ENCODE data around the gene TMEM107.

TMEM107 gene

DNA sequence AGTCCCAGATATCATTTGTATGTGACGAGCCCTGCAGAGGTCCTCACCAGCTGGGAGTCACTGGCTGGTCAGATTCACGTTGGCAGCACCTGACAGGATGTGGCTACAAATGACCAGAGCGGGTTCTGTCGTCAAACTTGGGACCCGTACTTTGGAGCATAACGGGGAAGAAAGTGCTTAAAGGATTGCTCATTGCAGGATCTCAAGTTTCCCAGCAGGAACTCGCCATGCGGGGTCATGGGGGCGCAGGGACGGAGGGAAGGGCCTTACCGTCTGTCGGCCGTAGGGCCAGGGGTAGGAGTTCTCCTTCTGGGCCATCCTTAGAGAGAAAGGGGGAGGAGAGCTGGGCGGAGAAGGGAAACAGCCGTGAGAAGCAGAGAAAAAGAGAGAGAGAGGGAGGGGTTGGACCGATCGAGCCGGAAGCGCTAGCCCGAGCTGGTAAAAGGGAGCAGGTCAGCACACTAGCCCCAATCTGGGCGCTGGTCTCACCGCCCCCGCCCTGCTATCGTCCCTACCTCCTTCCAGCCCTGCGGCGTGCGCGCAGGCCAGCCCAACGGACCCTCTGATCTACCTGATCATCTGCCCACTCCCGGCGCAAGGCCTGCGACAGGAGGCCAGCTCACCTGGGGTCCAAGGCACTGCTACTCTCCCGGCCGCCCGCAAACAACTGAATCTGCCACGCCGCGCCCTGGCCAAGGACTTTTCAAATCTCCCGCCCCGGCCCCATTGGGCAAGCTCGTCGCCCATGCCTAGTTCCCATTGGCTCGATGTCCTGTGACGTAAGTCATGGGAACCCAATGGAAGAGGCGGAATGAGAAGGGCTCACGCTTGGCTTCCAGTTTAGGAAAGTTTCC, 34.0 kb upstream of the TMEM107 start, which contains the start of gene AURKB:
Gene AURKB, minus strand, starts transcription at position 669 of the 854 bp plus-strand sequence. Its CDS starts 351 bp downstream, at position 318.
- Mint-ChIP-seq H3K36me3 (ENCODE audit: low read depth) (peaks cover 16% of the 10 kb centered on the region), H3K27me3 (ENCODE audit: low read depth) (peaks cover 3% of the 10 kb centered on the region), H3K4me1 (peaks cover 18% of the 10 kb centered on the region), H3K4me3 (peak within 1 kb of the TSS; percentile 90 to 95 (median 93)), H3K9me3 (no peaks in the 10 kb centered on the region), H3K27ac (peak within 1 kb of the TSS; percentile 72 to 91 (median 83))
- TF ChIP-seq, protein P1, sequence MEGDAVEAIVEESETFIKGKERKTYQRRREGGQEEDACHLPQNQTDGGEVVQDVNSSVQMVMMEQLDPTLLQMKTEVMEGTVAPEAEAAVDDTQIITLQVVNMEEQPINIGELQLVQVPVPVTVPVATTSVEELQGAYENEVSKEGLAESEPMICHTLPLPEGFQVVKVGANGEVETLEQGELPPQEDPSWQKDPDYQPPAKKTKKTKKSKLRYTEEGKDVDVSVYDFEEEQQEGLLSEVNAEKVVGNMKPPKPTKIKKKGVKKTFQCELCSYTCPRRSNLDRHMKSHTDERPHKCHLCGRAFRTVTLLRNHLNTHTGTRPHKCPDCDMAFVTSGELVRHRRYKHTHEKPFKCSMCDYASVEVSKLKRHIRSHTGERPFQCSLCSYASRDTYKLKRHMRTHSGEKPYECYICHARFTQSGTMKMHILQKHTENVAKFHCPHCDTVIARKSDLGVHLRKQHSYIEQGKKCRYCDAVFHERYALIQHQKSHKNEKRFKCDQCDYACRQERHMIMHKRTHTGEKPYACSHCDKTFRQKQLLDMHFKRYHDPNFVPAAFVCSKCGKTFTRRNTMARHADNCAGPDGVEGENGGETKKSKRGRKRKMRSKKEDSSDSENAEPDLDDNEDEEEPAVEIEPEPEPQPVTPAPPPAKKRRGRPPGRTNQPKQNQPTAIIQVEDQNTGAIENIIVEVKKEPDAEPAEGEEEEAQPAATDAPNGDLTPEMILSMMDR (IDR thresholded peaks at IDR 0.05; ENCODE audit: unreplicated experiment in 3 of 3): no peak

DNA sequence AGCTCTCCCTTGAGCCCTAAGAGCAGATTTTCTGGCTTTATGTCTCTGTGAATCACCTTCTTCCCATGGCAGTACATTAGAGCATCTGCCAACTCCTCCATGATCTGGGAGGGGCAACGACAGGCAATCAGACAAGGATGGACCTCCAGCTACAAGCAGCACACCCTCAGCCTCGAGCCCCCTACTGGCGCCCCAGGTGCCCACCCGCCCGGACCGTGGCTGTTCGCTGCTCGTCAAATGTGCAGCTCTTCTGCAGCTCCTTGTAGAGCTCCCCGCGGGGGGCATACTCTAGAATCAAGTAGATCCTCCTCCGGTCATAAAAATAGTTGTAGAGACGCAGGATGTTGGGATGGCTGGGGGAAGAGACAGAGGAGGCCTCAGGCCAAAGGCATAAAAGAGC, 30.4 kb upstream of the TMEM107 start:
- H3K4me3 Mint-ChIP-seq: peak overlapping the region; percentile 17 to 78 (median 61)
- H3K4me1 Mint-ChIP-seq: peaks cover 18% of the 10 kb centered on the region
- H3K27ac Mint-ChIP-seq: peak overlapping the region in 1 of 3 experiments; percentile 31
- TF ChIP-seq, protein P1 (IDR thresholded peaks at IDR 0.05; ENCODE audit: unreplicated experiment in 3 of 3): no peak
- no peaks in the 10 kb centered on the region for H3K9me3 Mint-ChIP-seq
- no peaks in the 10 kb centered on the region for H3K27me3 Mint-ChIP-seq (ENCODE audit: low read depth)
- H3K36me3 Mint-ChIP-seq (ENCODE audit: low read depth): peaks cover 33% of the 10 kb centered on the region

DNA sequence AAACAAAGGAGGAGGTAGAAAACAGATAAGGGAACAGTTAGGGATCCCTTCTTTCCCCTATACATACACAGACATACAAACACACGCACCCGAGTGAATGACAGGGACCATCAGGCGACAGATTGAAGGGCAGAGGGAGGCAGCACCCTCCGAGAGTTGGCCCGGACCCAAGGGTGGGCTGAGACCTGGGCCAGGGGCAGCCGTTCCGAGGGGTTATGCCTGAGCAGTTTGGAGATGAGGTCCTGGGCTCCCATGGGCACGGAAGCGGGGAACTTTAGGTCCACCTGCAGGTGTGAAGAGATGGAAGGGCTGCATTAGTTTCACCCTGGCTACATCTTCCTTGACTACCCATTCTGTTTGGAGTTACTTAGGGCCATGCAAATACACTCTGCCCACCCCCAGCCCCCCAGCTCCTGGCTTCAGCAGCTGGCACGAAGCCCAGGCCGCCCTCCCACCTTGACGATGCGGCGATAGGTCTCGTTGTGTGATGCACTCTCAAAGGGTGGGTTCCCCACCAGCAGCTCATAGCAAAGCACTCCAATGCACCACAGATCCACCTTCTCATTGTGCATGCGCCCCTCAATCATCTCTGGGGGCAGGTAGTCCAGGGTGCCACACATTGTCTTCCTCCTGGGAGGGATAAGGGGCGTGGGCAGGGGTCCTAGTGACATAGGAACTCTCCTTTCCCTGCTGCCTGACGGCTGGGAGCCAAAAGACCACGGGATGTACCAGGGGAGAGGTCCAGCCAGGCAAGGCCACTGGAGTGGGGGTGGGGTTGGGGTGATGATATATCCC, 28.8 kb upstream of the TMEM107 start:
- peak overlapping the region in 1 of 3 experiments; percentile 15 for H3K4me3 Mint-ChIP-seq
- H3K4me1 Mint-ChIP-seq: peaks cover 11% of the 10 kb centered on the region
- no peaks in the 10 kb centered on the region for H3K27me3 Mint-ChIP-seq (ENCODE audit: low read depth)
- H3K36me3 Mint-ChIP-seq (ENCODE audit: low read depth): peaks cover 33% of the 10 kb centered on the region
- no peak overlapping the region for H3K27ac Mint-ChIP-seq
- H3K9me3 Mint-ChIP-seq: peaks cover 3% of the 10 kb centered on the region
- TF ChIP-seq, protein P1 (IDR thresholded peaks at IDR 0.05; ENCODE audit: unreplicated experiment in 3 of 3): no peak

DNA sequence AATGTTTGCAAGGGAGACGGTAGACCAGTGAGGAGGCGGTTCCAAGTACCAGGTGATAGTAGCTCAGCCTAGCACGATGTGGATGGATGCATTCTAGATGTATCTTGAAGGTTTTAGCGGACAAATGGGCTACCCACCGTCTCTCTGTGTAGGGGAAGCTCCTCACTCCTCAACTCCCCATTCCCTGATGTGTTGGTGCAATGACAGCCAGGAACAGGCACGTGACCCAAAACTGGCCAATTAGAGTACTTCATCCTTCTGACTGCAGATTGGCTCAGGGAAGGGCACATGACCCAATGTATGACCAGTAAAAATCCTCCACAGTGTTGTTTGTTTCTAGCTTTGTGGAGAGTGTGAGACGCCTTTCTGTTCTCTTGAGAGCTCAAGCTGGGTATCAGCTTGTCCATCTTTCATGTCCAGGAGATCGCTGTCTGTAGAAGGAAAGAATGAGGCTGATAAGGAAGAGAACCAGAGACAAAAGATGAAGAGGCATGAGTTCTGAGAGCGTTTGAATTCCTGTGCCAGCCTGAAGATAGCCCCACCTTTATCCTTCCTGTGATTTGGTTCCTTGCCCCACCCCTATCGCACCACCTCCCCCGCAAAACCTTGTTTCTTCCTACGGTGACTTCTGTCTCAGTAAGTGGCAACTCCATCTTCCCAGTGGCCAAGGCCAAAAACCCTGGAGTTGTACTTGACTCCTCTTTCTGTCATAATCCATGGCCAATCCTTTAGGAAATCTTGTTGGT, 16.1 kb upstream of the TMEM107 start:
- TF ChIP-seq, protein P1 (IDR thresholded peaks at IDR 0.05; ENCODE audit: unreplicated experiment in 3 of 3): no peak
- Mint-ChIP-seq H3K27me3 (ENCODE audit: low read depth) (no peaks in the 10 kb centered on the region), H3K4me1 (peaks cover 16% of the 10 kb centered on the region), H3K9me3 (no peaks in the 10 kb centered on the region), H3K36me3 (ENCODE audit: low read depth) (no peaks in the 10 kb centered on the region), H3K27ac (no peak overlapping the region), H3K4me3 (no peak overlapping the region)

DNA sequence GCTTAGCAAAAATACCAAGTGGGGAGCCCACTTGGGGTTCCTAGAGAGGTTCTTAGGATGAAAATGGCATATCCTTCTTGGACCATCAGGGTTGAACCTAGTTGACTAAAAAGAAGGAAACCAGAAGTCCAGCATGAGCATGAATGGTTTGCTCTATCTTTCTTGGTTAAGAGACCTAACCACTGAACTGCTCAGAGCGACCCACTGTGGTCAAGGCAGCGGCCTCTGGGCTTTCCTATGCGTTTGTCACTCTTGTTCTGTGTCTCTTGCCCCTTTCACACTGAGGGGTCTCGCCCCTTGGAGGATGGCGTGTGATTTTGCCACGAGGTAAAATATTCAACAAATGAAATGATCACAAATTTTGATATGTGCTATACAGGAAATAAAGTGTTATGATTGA, 14.3 kb upstream of the TMEM107 start:
- TF ChIP-seq, protein P1 (IDR thresholded peaks at IDR 0.05; ENCODE audit: unreplicated experiment in 3 of 3): no peak
- Mint-ChIP-seq H3K9me3 (no peaks in the 10 kb centered on the region), H3K27me3 (ENCODE audit: low read depth) (no peaks in the 10 kb centered on the region), H3K36me3 (ENCODE audit: low read depth) (no peaks in the 10 kb centered on the region), H3K4me3 (peak overlapping the region in 1 of 3 experiments; percentile 79), H3K27ac (peak overlapping the region; percentile 24 to 70 (median 62)), H3K4me1 (peaks cover 11% of the 10 kb centered on the region)
